A549 (cell line): ENCODE measurements around the gene MLYCD. TPM values are rescaled to one million over a fixed set of nuclear protein-coding genes. Genes with fewer than 3 reads are reported as not detected.

Experiments used
- ATAC-seq, 2 experiments: fragments of 200-7000 bp in 1 of 2; fragments of >200 bp in 1 of 2; cut with Nextera tagmentation in 1 of 2; cut with Tn5 transposase in 1 of 2; 3 replicates each; pipeline versions ENCODE4 v1.8.0 to v1.9.1; 2018 to 2020; ENCODE audit warnings: mild to moderate bottlenecking in 1 of 2, moderate library complexity in 1 of 2
- CTCF ChIA-PET: fragments of 300-600 bp; sonication (Branson Sonifier 250); formaldehyde crosslinking; extraction: SDS; loops from one replicate; lab custom pipeline; 2021; ENCODE audit warnings: antibody characterized with exemption, inconsistent platforms; lab: Yijun Ruan, JAX
- POLR2A ChIA-PET: fragments of 350-600 bp; formaldehyde crosslinking; extraction: SDS; loops from one replicate; lab custom pipeline; 2021; ENCODE audit warnings: antibody characterized with exemption, inconsistent platforms; lab: Yijun Ruan, JAX
- DNase-seq, 2 experiments: peaks; one replicate each; pipeline versions ENCODE4 v3.0.0 to v3.0.0-alpha.2; 2011 to 2016; ENCODE audit warnings: low read depth in 1 of 2, low spot score in 1 of 2
- FAIRE-seq: peaks from 2 replicates; lab custom pipeline; 2011; peaks lifted over from hg19 to GRCh38; lab: Jason Lieb, UNC
- H3K27ac ChIP-seq, 2 experiments: fragments of >200 bp; sonication (Bioruptor Twin); formaldehyde crosslinking; 3 replicates each; pipeline ENCODE4 v1.5.1; 2016 to 2017
- H3K4me1 ChIP-seq: fragments of >200 bp; sonication (Bioruptor Twin); formaldehyde crosslinking; 3 replicates; pipeline ENCODE4 v1.6.1; 2016
- H3K4me2 ChIP-seq: fragments of >200 bp; sonication (Bioruptor Twin); formaldehyde crosslinking; 3 replicates; pipeline ENCODE4 v1.6.1; 2016
- H3K4me3 ChIP-seq: fragments of >200 bp; sonication (Bioruptor Twin); formaldehyde crosslinking; 3 replicates; pipeline ENCODE4 v1.5.1; 2016
- H3K9me3 ChIP-seq: fragments of >200 bp; sonication (Bioruptor Twin); formaldehyde crosslinking; 3 replicates; pipeline ENCODE4 v1.6.1; 2016
- ATOH8 ChIP-seq: fragments of 250-450 bp; sonication (Bioruptor Pico); IDR thresholded peaks from 2 replicates; pipeline ENCODE4 v1.5.0; 2020; ENCODE audit warnings: low read depth, mild to moderate bottlenecking, moderate library complexity
- CHD2 ChIP-seq: fragments of 150-350 bp; IDR thresholded peaks from 2 replicates; pipeline ENCODE4 v1.6.1; 2014; ENCODE audit warnings: low read length; ENCODE audit not compliant: partially characterized antibody
- EHMT2 ChIP-seq: fragments of 200-600 bp; sonication (generic); IDR thresholded peaks from 2 replicates; pipeline ENCODE4 v1.6.1; 2016; ENCODE audit warnings: antibody characterized with exemption, low read depth, mild to moderate bottlenecking, moderate library complexity
- FOXS1 ChIP-seq: fragments of 250-450 bp; sonication (Bioruptor Pico); IDR thresholded peaks from 2 replicates; pipeline ENCODE4 v1.5.0; 2020; ENCODE audit warnings: mild to moderate bottlenecking, moderate library complexity
- GATA3 ChIP-seq: IDR thresholded peaks from 2 replicates; pipeline ENCODE4 v1.6.1; 2012; ENCODE audit warnings: borderline replicate concordance
- HDAC2 ChIP-seq: fragments of 200-600 bp; sonication (generic); IDR thresholded peaks from 2 replicates; pipeline ENCODE4 v1.6.1; 2016
- HMGXB4 ChIP-seq: fragments of 250-450 bp; sonication (Bioruptor Pico); IDR thresholded peaks from 2 replicates; pipeline ENCODE4 v1.5.0; 2021; ENCODE audit warnings: mild to moderate bottlenecking, moderate library complexity, borderline replicate concordance
- HOXA7 ChIP-seq: fragments of 250-450 bp; sonication (Bioruptor Pico); IDR thresholded peaks from 2 replicates; pipeline ENCODE4 v1.5.0; 2020; ENCODE audit warnings: mild to moderate bottlenecking, moderate library complexity
- JUNB ChIP-seq: fragments of >200 bp; sonication (Bioruptor Twin); formaldehyde crosslinking; IDR thresholded peaks from 2 replicates; pipeline ENCODE4 v1.6.1; 2016
- KDM1A ChIP-seq: fragments of 200-600 bp; sonication (generic); IDR thresholded peaks from 2 replicates; pipeline ENCODE4 v1.6.1; 2016; ENCODE audit warnings: low read depth, mild to moderate bottlenecking
- MAFK ChIP-seq: fragments of 450-650 bp; IDR thresholded peaks from 2 replicates; pipeline ENCODE4 v1.6.1; 2014; ENCODE audit not compliant: partially characterized antibody
- MAX ChIP-seq: IDR thresholded peaks from 2 replicates; pipeline ENCODE4 v1.6.1; 2012
- MAZ ChIP-seq: fragments of 150-350 bp; IDR thresholded peaks from 2 replicates; pipeline ENCODE4 v1.6.1; 2014; ENCODE audit warnings: antibody characterized with exemption, low read depth, low read length, borderline replicate concordance
- MYC ChIP-seq: IDR thresholded peaks from 2 replicates; pipeline ENCODE4 v1.6.1; 2012; ENCODE audit warnings: mild to moderate bottlenecking, inconsistent platforms, low read length, improper control_type of control experiment, borderline replicate concordance
- NPAS2 ChIP-seq: fragments of 250-450 bp; sonication (Bioruptor Pico); IDR thresholded peaks from 2 replicates; pipeline ENCODE4 v1.8.0; 2022; ENCODE audit warnings: mild to moderate bottlenecking, moderate library complexity, borderline replicate concordance
- POLR2AphosphoS2 ChIP-seq: conservative IDR thresholded peaks from 2 replicates; pipeline ENCODE4 v1.6.1; 2012; ENCODE audit warnings: low read length, improper control_type of control experiment, inconsistent platforms
- RAD21 ChIP-seq, 2 experiments: fragments of >200 bp in 1 of 2; sonication (Bioruptor Twin) in 1 of 2; formaldehyde crosslinking in 1 of 2; IDR thresholded peaks in 1 of 2; conservative IDR thresholded peaks in 1 of 2; 2 replicates in 1 of 2; 3 replicates in 1 of 2; pipeline ENCODE4 v1.6.1; 2012 to 2018; ENCODE audit warnings: inconsistent platforms in 1 of 2
- RFX5 ChIP-seq: fragments of 450-650 bp; IDR thresholded peaks from 2 replicates; pipeline ENCODE4 v1.7.1; 2014; ENCODE audit warnings: antibody characterized with exemption, mild to moderate bottlenecking, moderate library complexity
- RNF2 ChIP-seq: fragments of 200-600 bp; sonication (generic); IDR thresholded peaks from 2 replicates; pipeline ENCODE4 v1.6.1; 2016; ENCODE audit warnings: low read depth, mild to moderate bottlenecking, antibody characterized with exemption, moderate library complexity, borderline replicate concordance
- SREBF2 ChIP-seq: fragments of 450-650 bp; IDR thresholded peaks from 2 replicates; pipeline ENCODE4 v1.6.1; 2014; ENCODE audit warnings: mild to moderate bottlenecking, moderate library complexity
- TFCP2L1 ChIP-seq: fragments of 250-450 bp; sonication (Bioruptor Pico); IDR thresholded peaks from 2 replicates; pipeline ENCODE4 v1.5.0; 2021; ENCODE audit warnings: mild to moderate bottlenecking
- ZC3H11A ChIP-seq: fragments of 450-650 bp; IDR thresholded peaks from 2 replicates; pipeline ENCODE4 v1.6.1; 2014; ENCODE audit warnings: antibody characterized with exemption, mild to moderate bottlenecking
- ZFP36 ChIP-seq: fragments of 450-650 bp; IDR thresholded peaks from 2 replicates; pipeline ENCODE4 v1.6.1; 2014; ENCODE audit warnings: borderline replicate concordance; ENCODE audit not compliant: partially characterized antibody
- ZSCAN20 ChIP-seq: fragments of 250-450 bp; sonication (Bioruptor Pico); IDR thresholded peaks from 2 replicates; pipeline ENCODE4 v1.8.0; 2022; ENCODE audit warnings: mild to moderate bottlenecking, moderate library complexity
- WGBS: methylation state at CpG from one replicate; pipeline ENCODE4 v1.1.6; 2017; ENCODE audit errors: missing lambda C conversion rate; 5-methylcytosine and 5-hydroxymethylcytosine counted together
- polyA plus RNA-seq, 4 experiments: library from polyadenylated mRNA; depleted of rRNA in 3 of 4; stranded (reverse); fragments of >200 nt; fragmentation: RNase III in 1 of 4; extraction: RNeasy Plus Mini Kit Qiagen cat#74134 plus additional on column Dnase treatment in 1 of 4; gene quantifications; 2 replicates in 3 of 4; 3 replicates in 1 of 4; pipeline ENCODE4 v1.2.3, GENCODE V29; 2011 to 2017

Gene MLYCD
- polyA plus RNA-seq, 2 of the 4 experiments (the other 2 are of a cell fraction) = 1.3 to 1.7 TPM

- TF ChIP-seq HDAC2 = no peak
- TF ChIP-seq ZFP36 = no peak
- TF ChIP-seq MAFK = no peak
- no peak for TF ChIP-seq RAD21 (conservative IDR thresholded peaks at IDR 0.05 in 1 of 2, IDR thresholded peaks at IDR 0.05 in 1 of 2)
- no peak for TF ChIP-seq KDM1A
- TF ChIP-seq ATOH8 (CRISPR knock-in tag) = no peak
- TF ChIP-seq RFX5 = no peak
- no peak for TF ChIP-seq CHD2
- TF ChIP-seq ZC3H11A = no peak
- TF ChIP-seq EHMT2 = no peak
- no peak for TF ChIP-seq ZSCAN20
- no peak for ATAC-seq
- Histone ChIP-seq H3K4me2 (no peak overlapping the region), H3K4me1 (peaks cover 6% of the 10 kb centered on the region), H3K27ac (no peak overlapping the region), H3K4me3 (no peak overlapping the region), H3K9me3 (no peaks in the 10 kb centered on the region)
- FAIRE-seq = no peak
- ChIA-PET POLR2A (no interaction called here), CTCF (interaction anchor here (1.2 to 17.0 kb wide), 4 partner anchors 14 to 134 kb away, joined by 3 to 175 read pairs (median 38); partner anchors contain the start of gene OSGIN1)
- DNase-seq = no peak
- WGBS = 76% methylated on average over 16 of the region's 17 CpGs
Observed at GRCh38 chr16:83929811-83930555, 31.1 kb downstream of the MLYCD start.

- Histone ChIP-seq H3K27ac (no peak overlapping the region), H3K4me1 (peaks cover 6% of the 10 kb centered on the region), H3K9me3 (no peaks in the 10 kb centered on the region), H3K4me3 (no peak overlapping the region), H3K4me2 (no peak overlapping the region)
- FAIRE-seq (no peak), DNase-seq (no peak), ATAC-seq (no peak)
- whole genome bisulfite sequencing = 76% methylated on average over 18 of the region's 22 CpGs
- POLR2A ChIA-PET = no interaction called here
- CTCF ChIA-PET = interaction anchor here (1.1 to 17.0 kb wide), 2 partner anchors 11 to 133 kb away, joined by 3 to 175 read pairs; no protein-coding TSS in a partner anchor
- TF ChIP-seq ATOH8 (CRISPR knock-in tag) (no peak), MAFK (no peak), JUNB (no peak), ZFP36 (no peak), HMGXB4 (CRISPR knock-in tag) (no peak), GATA3 (no peak), HOXA7 (CRISPR knock-in tag) (no peak), CHD2 (no peak), FOXS1 (CRISPR knock-in tag) (no peak), POLR2AphosphoS2 (no peak), MYC (no peak), EHMT2 (no peak), SREBF2 (no peak), MAX (no peak), HDAC2 (no peak), MAZ (no peak), TFCP2L1 (CRISPR knock-in tag) (no peak), NPAS2 (no peak), RNF2 (no peak), RAD21 (conservative IDR thresholded peaks at IDR 0.05 in 1 of 2, IDR thresholded peaks at IDR 0.05 in 1 of 2) (no peak)
Observed at GRCh38 chr16:83930730-83931500, 32.0 kb downstream of the MLYCD start.
